Osteocyte (in vitro differentiated cells): Measurements from ENCODE around the gene HS1BP3. TPM values are rescaled to one million over a fixed set of nuclear protein-coding genes. Genes with fewer than 3 reads are reported as not detected.

Experiments used
- DNase-seq: peaks from one replicate; pipeline ENCODE4 v3.0.0; 2021; ENCODE audit warnings: mixed read lengths; ENCODE audit not compliant: unreplicated experiment; ENCODE audit errors: extremely low spot score
- H3K27ac Mint-ChIP-seq: one replicate; pipeline ENCODE4 v1.8.0; 2021; ENCODE audit warnings: mild to moderate bottlenecking, mixed read lengths; ENCODE audit not compliant: unreplicated experiment
- H3K27me3 Mint-ChIP-seq: one replicate; pipeline ENCODE4 v1.8.0; 2021; ENCODE audit warnings: mixed read lengths; ENCODE audit not compliant: unreplicated experiment
- H3K36me3 Mint-ChIP-seq: one replicate; pipeline ENCODE4 v1.8.0; 2021; ENCODE audit warnings: mixed read lengths; ENCODE audit not compliant: unreplicated experiment
- H3K4me1 Mint-ChIP-seq: one replicate; pipeline ENCODE4 v1.8.0; 2021; ENCODE audit warnings: mixed read lengths; ENCODE audit not compliant: unreplicated experiment
- H3K4me3 Mint-ChIP-seq: one replicate; pipeline ENCODE4 v1.8.0; 2021; ENCODE audit warnings: mild to moderate bottlenecking, moderate library complexity, mixed read lengths; ENCODE audit not compliant: unreplicated experiment
- H3K9me3 Mint-ChIP-seq: one replicate; pipeline ENCODE4 v1.8.0; 2021; ENCODE audit warnings: mixed read lengths; ENCODE audit not compliant: unreplicated experiment
- total RNA-seq: library from RNA; stranded (reverse); gene quantifications from 2 replicates; pipeline ENCODE4 v1.2.1, GENCODE V29; 2021
- TF ChIP-seq, protein P1 (sequence below): fragments of 200-600 bp; sonication (generic); IDR thresholded peaks from 2 replicates; pipeline ENCODE4 v1.5.0; 2021; ENCODE audit warnings: antibody characterized with exemption, mild to moderate bottlenecking, moderate library complexity

Gene HS1BP3
- total RNA-seq, 1 donor from 2014 or later: 40.5 TPM

DNA sequence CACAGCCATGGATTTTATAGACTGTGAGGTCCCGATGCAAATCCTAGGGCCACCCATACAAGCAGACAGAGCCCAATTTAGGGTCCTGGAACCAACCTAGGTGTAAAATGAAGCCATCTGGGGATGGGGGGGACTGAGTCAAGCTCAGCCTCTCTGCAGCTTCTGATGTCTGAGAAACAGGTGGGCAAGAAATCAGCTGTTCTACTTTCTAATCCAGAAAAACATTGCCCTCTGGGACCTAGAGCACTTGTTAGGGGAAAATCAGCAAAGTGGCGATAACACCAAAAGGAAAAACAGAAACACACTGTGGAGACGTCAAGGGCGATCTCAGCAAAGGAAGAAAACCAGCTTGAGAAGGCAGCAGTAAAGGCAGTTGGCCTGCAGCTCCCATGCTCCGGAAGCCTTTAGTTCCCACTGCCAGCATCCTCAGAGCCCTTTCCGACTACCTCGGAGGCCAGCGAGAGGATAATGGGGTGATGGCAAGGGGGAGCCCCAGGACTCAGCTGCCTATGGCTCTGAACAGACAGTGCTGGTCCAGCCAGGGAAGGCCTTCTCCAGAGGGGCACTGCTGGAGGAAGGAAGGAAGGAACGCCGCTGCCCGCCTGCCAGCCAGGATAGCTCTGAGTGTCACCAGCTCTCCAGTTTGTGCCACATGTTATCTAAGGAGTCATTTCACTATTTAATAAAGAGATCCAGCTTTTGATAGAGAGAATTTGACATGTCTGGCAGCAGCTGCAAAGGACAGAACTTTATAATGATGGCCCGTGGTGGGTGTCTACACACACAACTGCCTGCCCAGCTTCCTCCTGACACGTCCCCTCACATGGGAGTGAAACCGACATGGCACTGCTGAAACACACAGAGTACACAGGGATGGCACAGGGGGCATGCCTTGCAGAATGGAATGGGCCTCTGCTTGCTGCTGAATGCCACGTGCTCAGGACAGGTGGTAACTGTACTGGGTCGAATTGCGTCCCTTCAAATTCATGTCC lies 37.7 kb downstream of the HS1BP3 start:
- Mint-ChIP-seq H3K36me3 (peaks cover 3% of the 10 kb centered on the region), H3K27ac (no peak overlapping the region), H3K9me3 (no peaks in the 10 kb centered on the region), H3K4me1 (peaks cover 29% of the 10 kb centered on the region), H3K4me3 (no peak overlapping the region), H3K27me3 (no peaks in the 10 kb centered on the region)
- TF ChIP-seq, protein P1, sequence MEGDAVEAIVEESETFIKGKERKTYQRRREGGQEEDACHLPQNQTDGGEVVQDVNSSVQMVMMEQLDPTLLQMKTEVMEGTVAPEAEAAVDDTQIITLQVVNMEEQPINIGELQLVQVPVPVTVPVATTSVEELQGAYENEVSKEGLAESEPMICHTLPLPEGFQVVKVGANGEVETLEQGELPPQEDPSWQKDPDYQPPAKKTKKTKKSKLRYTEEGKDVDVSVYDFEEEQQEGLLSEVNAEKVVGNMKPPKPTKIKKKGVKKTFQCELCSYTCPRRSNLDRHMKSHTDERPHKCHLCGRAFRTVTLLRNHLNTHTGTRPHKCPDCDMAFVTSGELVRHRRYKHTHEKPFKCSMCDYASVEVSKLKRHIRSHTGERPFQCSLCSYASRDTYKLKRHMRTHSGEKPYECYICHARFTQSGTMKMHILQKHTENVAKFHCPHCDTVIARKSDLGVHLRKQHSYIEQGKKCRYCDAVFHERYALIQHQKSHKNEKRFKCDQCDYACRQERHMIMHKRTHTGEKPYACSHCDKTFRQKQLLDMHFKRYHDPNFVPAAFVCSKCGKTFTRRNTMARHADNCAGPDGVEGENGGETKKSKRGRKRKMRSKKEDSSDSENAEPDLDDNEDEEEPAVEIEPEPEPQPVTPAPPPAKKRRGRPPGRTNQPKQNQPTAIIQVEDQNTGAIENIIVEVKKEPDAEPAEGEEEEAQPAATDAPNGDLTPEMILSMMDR: no peak
- no peak for DNase-seq

DNA sequence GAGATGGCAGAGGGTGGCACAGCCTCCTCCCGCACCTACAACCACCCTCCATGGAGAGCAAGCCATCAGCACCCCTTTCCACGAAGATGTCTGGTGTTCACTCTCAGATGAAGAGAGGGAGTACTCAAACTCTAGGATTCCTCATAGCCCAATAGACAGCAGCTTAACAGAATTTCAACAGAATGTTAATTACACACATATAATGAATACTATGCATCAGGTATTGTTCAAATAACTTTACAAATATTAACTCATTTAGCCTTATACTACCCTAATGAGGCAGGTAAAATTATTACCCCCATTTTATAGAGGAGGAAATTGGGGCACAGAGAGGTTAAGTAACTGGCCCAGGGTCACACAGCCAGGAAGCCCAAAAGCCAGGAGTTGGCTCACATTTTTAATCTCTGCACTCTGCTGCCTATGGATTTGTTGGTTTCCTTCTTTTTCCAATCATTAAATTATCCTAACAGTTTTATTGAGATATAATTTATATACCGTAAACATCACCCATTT lies 39.0 kb downstream of the HS1BP3 start:
- Mint-ChIP-seq H3K4me3 (no peak overlapping the region), H3K4me1 (peaks cover 17% of the 10 kb centered on the region), H3K27me3 (no peaks in the 10 kb centered on the region), H3K27ac (peak overlapping the region; percentile 78), H3K36me3 (peaks cover 5% of the 10 kb centered on the region), H3K9me3 (peaks cover 6% of the 10 kb centered on the region)
- DNase-seq: no peak
- TF ChIP-seq, protein P1: no peak

DNA sequence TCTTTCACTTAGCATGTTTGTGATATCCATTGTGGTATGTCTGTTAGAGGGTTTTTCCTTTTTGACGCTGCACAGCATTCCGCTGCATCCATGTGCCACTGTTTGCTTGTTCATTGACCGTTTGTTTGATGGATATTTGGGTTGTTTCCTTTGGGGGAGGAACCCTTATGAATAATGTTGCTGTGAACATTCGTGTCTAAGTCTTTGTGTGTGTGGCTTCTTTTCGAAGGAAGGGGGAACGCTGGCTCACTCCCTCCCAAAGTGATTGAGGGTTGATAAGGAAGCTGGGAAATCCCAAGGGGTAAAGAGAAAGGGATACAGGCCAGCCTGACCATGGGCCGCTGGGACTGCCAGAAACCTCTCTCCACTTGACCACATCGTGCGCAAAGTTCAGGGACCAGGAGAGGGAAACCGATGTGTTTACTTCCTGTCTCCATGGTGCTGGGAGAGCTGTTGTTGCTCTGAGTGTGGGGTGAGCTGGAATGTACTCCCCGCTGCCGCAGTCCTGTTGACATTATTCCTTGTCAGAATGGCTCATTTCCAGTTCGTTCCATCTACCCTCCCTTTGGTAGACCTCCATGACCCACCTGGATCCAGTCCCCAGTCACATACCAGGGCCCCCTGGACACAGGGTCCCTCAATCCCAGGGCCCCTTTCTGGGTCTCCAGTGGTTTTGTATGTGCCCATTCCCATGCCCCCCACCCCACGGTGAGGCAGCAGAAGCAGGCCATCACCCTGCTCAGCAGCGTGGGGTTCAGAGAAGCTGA lies 39.6 kb downstream of the HS1BP3 start:
- Mint-ChIP-seq H3K4me1 (peaks cover 18% of the 10 kb centered on the region), H3K9me3 (peaks cover 6% of the 10 kb centered on the region), H3K27me3 (no peaks in the 10 kb centered on the region), H3K27ac (peak overlapping the region; percentile 78), H3K4me3 (no peak overlapping the region), H3K36me3 (peaks cover 8% of the 10 kb centered on the region)
- DNase-seq: no peak
- TF ChIP-seq, protein P1: no peak

DNA sequence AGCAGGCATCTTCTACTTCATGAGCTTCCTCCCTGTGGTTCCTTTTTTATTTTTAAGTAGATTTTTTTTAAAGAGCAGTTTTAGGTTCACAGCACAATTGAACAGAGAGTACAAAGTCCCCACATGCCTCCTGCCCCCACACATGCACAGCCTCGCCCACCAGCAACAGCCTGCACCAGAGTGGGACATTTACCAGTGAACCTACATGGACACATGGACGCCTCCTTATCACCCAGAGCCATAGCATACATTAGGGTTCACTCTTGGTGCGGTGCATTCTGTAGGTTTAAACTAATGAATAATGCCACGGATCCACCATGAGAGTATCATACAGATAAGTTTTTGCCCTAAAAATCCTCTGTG lies 40.9 kb downstream of the HS1BP3 start:
- no peak overlapping the region for H3K4me3 Mint-ChIP-seq

More for the DNA sequence above, 40.9 kb downstream of the HS1BP3 start:
- peaks cover 6% of the 10 kb centered on the region for H3K9me3 Mint-ChIP-seq
- H3K4me1 Mint-ChIP-seq: peaks cover 23% of the 10 kb centered on the region
- DNase-seq: no peak
- TF ChIP-seq, protein P1: no peak
- H3K27me3 Mint-ChIP-seq: no peaks in the 10 kb centered on the region
- H3K27ac Mint-ChIP-seq: no peak overlapping the region
- peaks cover 8% of the 10 kb centered on the region for H3K36me3 Mint-ChIP-seq
